Measurements from ENCODE around the gene YIPF1. TPM values are rescaled to one million over a fixed set of nuclear protein-coding genes. Genes with fewer than 3 reads are reported as not detected.

YIPF1 gene
- total RNA-seq, 4 donors from 2014 or later: 11.7 to 30.0 (median 19.5) TPM

GRCh38 chr1:53811414-53811851 is 78.2 kb downstream of the YIPF1 start:
- TF ChIP-seq POLR2A (IDR thresholded peaks at IDR 0.05) (no peak), CTCF (IDR thresholded peaks at IDR 0.05) (no peak)
- no peak for DNase-seq (ENCODE audit: low spot score in 2 of 2)
- intact Hi-C loops (cut with DNase I; ENCODE audit: low total_unique reads): no loop called here
- WGBS, 2 donors: 92 to 98% methylated on average over 4 of the region's 4 CpGs
- no peak overlapping the region for H3K4me3 ChIP-seq (ENCODE audit: low read depth, poor library complexity, severe bottlenecking)

- WGBS, 2 donors: 92 to 98% methylated on average over 2 of the region's 2 CpGs
- no peak for DNase-seq (ENCODE audit: low spot score in 2 of 2)
- intact Hi-C loops (cut with DNase I; ENCODE audit: low total_unique reads): no loop called here
- no peak for TF ChIP-seq CTCF (IDR thresholded peaks at IDR 0.05)
- no peak for TF ChIP-seq POLR2A (IDR thresholded peaks at IDR 0.05)
- H3K4me3 ChIP-seq (ENCODE audit: low read depth, poor library complexity, severe bottlenecking): no peak overlapping the region
Measured at GRCh38 chr1:53810497-53810896, 79.1 kb downstream of the YIPF1 start.

- intact Hi-C loops (cut with DNase I; ENCODE audit: low total_unique reads): no loop called here
- TF ChIP-seq CTCF (IDR thresholded peaks at IDR 0.05): no peak
- no peak for TF ChIP-seq POLR2A (IDR thresholded peaks at IDR 0.05)
- H3K4me3 ChIP-seq (ENCODE audit: low read depth, poor library complexity, severe bottlenecking): no peak overlapping the region
- 93 to 96% methylated on average over 5 of the region's 5 CpGs for WGBS, 2 donors
- DNase-seq (ENCODE audit: low spot score in 2 of 2): no peak
Measured at GRCh38 chr1:53810007-53810406, 79.6 kb downstream of the YIPF1 start.

GRCh38 chr1:53807916-53808315 is 81.7 kb downstream of the YIPF1 start:
- TF ChIP-seq CTCF (IDR thresholded peaks at IDR 0.05) (no peak), POLR2A (IDR thresholded peaks at IDR 0.05) (no peak)
- no peak for DNase-seq (ENCODE audit: low spot score in 2 of 2)
- intact Hi-C loops (cut with DNase I; ENCODE audit: low total_unique reads): no loop called here
- 74 to 85% methylated on average over 5 of the region's 5 CpGs for WGBS, 2 donors
- H3K4me3 ChIP-seq (ENCODE audit: low read depth, poor library complexity, severe bottlenecking): no peak overlapping the region

- intact Hi-C loops (cut with DNase I; ENCODE audit: low total_unique reads): no loop called here
- TF ChIP-seq CTCF (IDR thresholded peaks at IDR 0.05) (no peak), POLR2A (IDR thresholded peaks at IDR 0.05) (no peak)
- 96 to 98% methylated on average over 3 of the region's 3 CpGs for WGBS, 2 donors
- H3K4me3 ChIP-seq (ENCODE audit: low read depth, poor library complexity, severe bottlenecking): no peak overlapping the region
- DNase-seq (ENCODE audit: low spot score in 2 of 2): no peak
Measured at GRCh38 chr1:53804791-53805505, 84.6 kb downstream of the YIPF1 start.

- TF ChIP-seq POLR2A (IDR thresholded peaks at IDR 0.05) (no peak), CTCF (IDR thresholded peaks at IDR 0.05) (no peak)
- DNase-seq (ENCODE audit: low spot score in 2 of 2): no peak
- intact Hi-C loops (cut with DNase I; ENCODE audit: low total_unique reads): no loop called here
- WGBS, 2 donors: 94 to 98% methylated on average over 7 of the region's 7 CpGs
- H3K4me3 ChIP-seq (ENCODE audit: low read depth, poor library complexity, severe bottlenecking): no peak overlapping the region
Measured at GRCh38 chr1:53804181-53804580, 85.4 kb downstream of the YIPF1 start.
